BE2C (cell line): ENCODE data around the gene SNX18.

ENCODE experiments used
- DNase-seq: peaks from one replicate; pipeline ENCODE4 v3.0.0-alpha.2; 2020
- H3K27me3 ChIP-seq: fragments of 250-450 bp; sonication (Bioruptor Pico); 2 replicates; pipeline ENCODE4 v1.5.1; 2020; ENCODE audit warnings: mild to moderate bottlenecking
- H3K36me3 ChIP-seq: fragments of 250-450 bp; sonication (Bioruptor Pico); 2 replicates; pipeline ENCODE4 v1.5.1; 2020; ENCODE audit warnings: mild to moderate bottlenecking
- H3K4me1 ChIP-seq: fragments of 250-450 bp; sonication (Bioruptor Pico); 2 replicates; pipeline ENCODE4 v1.5.1; 2020
- H3K4me3 ChIP-seq: 2 replicates; pipeline ENCODE4 v1.5.1; 2011; ENCODE audit warnings: low read depth, low read length
- H3K9me3 ChIP-seq: fragments of 250-450 bp; sonication (Bioruptor Pico); 2 replicates; pipeline ENCODE4 v1.5.1; 2020
- CTCF ChIP-seq: IDR thresholded peaks from 2 replicates; pipeline ENCODE4 v1.5.1; 2012; ENCODE audit warnings: mild to moderate bottlenecking, low read depth, low read length

SNX18 gene

GRCh38 chr5:54523534-54523933 lies 6.0 kb downstream of the SNX18 start:
- Histone ChIP-seq H3K9me3 (no peaks in the 10 kb centered on the region), H3K36me3 (peaks cover 10% of the 10 kb centered on the region), H3K27me3 (no peaks in the 10 kb centered on the region), H3K4me1 (peaks cover 14% of the 10 kb centered on the region), H3K4me3 (no peak overlapping the region)
- DNase-seq, result no peak
- TF ChIP-seq CTCF, result no peak

- H3K27me3 ChIP-seq, result no peaks in the 10 kb centered on the region
- no peak overlapping the region for H3K4me3 ChIP-seq
- no peak for DNase-seq
- peaks cover 16% of the 10 kb centered on the region for H3K4me1 ChIP-seq
- TF ChIP-seq CTCF, result no peak
- H3K9me3 ChIP-seq, result no peaks in the 10 kb centered on the region
- peaks cover 5% of the 10 kb centered on the region for H3K36me3 ChIP-seq
Observed at GRCh38 chr5:54524082-54524481, 6.5 kb downstream of the SNX18 start.

- Histone ChIP-seq H3K4me1 (peaks cover 16% of the 10 kb centered on the region), H3K4me3 (no peak overlapping the region), H3K27me3 (no peaks in the 10 kb centered on the region), H3K9me3 (no peaks in the 10 kb centered on the region), H3K36me3 (peaks cover 3% of the 10 kb centered on the region; the same call in 1 of the 2 replicates)
- peak; percentile 70 for DNase-seq
- TF ChIP-seq CTCF, result no peak
Observed at GRCh38 chr5:54524704-54525103, 7.1 kb downstream of the SNX18 start.

- no peak overlapping the region for H3K4me3 ChIP-seq
- peaks cover 3% of the 10 kb centered on the region; the same call in 1 of the 2 replicates for H3K36me3 ChIP-seq
- DNase-seq, result no peak
- no peaks in the 10 kb centered on the region for H3K27me3 ChIP-seq
- H3K9me3 ChIP-seq, result no peaks in the 10 kb centered on the region
- no peak for TF ChIP-seq CTCF
- peaks cover 16% of the 10 kb centered on the region for H3K4me1 ChIP-seq
Observed at GRCh38 chr5:54525261-54525660, 7.7 kb downstream of the SNX18 start.

- Histone ChIP-seq H3K9me3 (no peaks in the 10 kb centered on the region), H3K4me1 (peaks cover 16% of the 10 kb centered on the region), H3K4me3 (no peak overlapping the region), H3K27me3 (no peaks in the 10 kb centered on the region), H3K36me3 (peaks cover 3% of the 10 kb centered on the region; the same call in 1 of the 2 replicates)
- no peak for DNase-seq
- TF ChIP-seq CTCF, result no peak
Observed at GRCh38 chr5:54525692-54526091, 8.1 kb downstream of the SNX18 start.

- Histone ChIP-seq H3K9me3 (no peaks in the 10 kb centered on the region), H3K4me1 (peaks cover 16% of the 10 kb centered on the region), H3K4me3 (no peak overlapping the region), H3K27me3 (no peaks in the 10 kb centered on the region), H3K36me3 (peaks cover 3% of the 10 kb centered on the region; the same call in 1 of the 2 replicates)
- DNase-seq, result no peak
- no peak for TF ChIP-seq CTCF
Observed at GRCh38 chr5:54526604-54527288, 9.2 kb downstream of the SNX18 start.
